ENCODE results near the gene ARHGAP8.

- no peak for TF ChIP-seq POLR2AphosphoS5 (IDR thresholded peaks at IDR 0.05; ENCODE audit: borderline replicate concordance, low read depth, low read length)
- TF ChIP-seq EZH2 (IDR thresholded peaks at IDR 0.05), result no peak
Measured at GRCh38 chr22:44726439-44726838, 25.9 kb upstream of the ARHGAP8 start.

Measured in SK-N-MC (cell line).